ENCODE data around the gene TIAM1.

Gene TIAM1

DNA sequence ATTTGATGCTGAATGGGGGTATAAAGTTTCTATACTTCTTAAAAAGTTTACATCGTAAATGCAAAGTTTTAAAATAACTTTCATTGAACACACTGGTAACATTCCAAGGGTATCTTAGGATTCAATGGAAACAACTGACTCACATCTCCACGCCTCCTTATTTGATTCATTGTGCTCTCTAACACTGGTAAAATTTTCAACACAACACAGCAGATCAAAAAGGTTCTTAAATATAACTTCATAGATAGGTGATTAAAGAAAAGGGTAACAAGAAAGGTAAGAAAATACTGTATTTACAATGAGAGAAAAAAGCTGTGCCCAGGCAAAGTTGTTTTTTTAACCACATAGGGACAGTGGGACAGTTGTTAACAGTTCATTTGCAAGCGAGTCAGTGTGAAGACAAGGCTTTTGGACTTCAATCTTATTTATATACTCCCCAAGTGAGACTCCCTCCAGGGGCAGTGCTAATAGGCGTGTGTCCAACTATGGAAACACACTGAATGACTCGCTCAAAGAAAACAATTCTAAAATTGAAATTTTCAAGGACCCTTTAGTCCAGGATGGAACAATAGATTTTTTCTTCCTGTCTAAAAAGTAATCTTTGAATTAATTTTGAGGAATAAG is 140.5 kb downstream of the TIAM1 start:
- DNase-seq (ENCODE audit: low read depth in 2 of 2): no peak

DNA sequence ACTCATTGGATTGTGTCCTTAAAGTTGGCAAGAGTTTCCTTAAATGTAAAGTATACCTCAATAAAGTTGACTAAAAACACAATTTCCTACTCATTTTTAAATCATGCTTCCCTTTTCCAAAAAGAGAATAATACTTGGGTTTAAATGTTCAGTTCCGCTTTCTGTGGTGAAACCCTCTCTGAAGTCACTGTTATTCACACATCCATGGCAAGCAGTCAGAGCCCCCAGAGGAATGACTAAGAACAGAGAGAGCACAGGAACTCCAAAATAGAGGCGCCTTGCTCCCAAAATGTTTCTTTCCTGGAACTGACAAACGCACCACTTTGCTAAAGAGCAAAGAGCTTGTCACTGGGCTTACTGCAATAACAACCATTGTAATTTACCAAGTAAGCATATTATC is 142.5 kb downstream of the TIAM1 start:
- no peak for DNase-seq (ENCODE audit: low read depth in 2 of 2)

DNA sequence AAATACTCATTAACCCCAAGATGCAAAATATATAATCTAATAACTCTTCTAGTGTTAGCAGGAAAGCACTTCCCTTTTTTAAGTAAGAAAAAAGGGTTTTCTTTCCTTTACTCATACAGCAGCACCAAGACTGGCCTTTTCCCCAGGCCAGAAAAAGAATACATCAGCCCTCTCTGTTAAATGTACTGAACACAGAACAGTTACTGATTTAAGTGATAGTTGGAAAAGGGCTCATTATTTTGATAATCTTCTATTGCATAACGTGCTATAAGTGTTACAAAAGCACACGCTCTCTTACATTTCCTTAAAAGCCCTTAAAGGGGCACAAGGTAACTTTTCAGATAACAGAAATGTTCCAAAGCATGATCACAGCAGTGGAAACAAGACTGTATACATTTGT is 142.9 kb downstream of the TIAM1 start:
- DNase-seq (ENCODE audit: low read depth in 2 of 2): no peak

DNA sequence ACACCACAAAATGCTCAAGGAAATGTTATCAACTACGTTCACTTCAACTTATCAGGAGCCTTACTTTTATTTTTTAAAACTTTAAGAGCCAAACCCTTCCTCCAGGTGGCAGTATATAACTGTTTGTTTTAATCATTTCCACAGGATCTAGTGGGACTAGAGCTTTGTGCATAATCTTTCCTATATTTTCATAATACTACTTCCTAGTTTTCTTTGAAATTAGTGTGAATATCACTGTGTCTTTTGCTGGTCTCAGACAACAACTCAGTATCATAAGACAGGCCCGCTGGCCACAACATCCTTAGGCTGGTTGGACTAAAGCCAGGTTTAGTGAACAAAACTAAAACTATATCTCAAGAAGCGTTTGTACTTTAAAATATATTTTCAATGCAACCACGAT is 145.5 kb downstream of the TIAM1 start:
- DNase-seq (ENCODE audit: low read depth in 2 of 2): no peak

DNA sequence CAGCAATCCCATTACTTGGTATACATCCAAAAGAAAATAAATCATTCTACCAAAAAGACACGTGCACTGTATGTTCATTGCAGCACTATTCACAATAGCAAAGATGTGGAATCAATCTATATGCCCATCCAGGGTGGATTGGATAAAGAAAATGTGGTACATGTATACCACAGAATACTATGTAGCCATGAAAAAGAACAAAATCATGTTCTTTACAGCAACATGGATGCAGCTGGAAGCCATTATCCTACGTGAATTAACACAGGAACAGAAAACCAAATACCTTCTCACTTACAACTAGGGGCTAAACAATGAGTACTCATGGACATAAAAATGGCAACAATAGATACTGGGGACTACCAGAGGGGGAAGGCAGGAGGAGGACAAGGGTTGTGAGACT is 147.3 kb downstream of the TIAM1 start:
- no peak for DNase-seq (ENCODE audit: low read depth in 2 of 2)

DNA sequence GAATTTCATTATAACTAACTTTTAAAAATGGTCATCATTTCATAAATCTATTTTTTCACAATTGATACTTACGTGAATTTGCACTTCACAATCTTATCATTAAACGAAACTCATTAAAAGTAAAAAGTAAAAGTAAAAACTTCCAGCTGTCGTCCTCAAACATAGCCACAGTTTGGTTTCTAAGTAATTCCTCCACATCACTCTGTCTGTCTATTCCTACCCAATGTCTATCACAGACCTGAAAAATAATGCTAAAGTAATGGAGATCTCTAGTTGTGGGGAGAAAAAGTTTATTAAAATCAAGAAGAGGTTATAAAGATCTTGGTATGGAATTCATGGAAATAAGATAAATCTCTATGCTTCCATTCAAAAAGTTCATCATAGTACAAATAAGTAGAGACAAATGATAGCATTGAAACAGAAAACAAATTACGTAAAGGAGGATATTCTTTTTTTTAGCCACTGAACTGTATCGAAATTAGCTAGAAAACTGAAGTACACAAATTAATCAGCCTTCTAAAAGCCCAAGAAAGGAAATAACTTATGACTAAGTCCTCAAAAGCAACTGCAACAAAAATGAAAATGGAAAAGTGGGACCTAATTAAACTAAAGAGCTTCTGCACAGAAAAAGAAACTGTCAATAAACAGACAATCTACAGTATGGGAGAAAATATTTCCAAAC is 148.6 kb downstream of the TIAM1 start:
- no peak for DNase-seq (ENCODE audit: low read depth in 2 of 2)

DNA sequence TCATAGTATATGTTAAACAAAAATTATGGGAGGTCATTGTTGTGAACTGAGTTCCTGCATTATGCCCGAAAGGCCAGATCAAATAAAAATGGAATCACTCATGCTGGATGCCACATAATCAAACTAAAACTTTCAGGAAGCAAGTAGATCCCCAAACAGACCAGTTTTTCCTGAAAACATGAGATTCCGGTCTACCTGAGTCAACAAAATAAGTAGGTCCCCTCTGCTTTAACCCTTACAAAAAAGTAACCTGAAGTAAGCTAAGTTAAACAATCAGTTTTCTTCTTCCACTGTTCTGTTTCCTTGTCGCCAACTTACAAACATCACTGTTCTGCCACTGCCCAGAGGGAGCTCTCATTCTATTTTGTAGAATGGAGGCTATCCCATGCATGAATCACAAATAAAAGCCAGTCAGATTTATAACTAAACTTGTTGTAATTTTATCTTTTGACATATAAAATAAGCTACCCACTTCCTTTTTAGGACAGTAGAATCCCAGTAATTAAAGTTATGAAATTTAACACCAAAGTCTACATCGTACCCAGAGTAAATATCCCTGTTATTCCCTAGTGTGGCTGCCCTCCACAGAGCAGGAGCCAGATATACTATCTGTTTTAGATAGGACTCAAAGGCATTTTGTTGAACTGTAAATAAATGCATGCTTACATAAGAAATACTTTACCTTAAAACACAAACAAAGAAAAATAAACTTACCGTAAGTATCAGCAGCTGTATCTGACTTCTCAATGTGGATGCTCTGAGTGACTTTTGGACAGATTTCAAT is 149.4 kb downstream of the TIAM1 start:
- no peak for DNase-seq (ENCODE audit: low read depth in 2 of 2)

DNA sequence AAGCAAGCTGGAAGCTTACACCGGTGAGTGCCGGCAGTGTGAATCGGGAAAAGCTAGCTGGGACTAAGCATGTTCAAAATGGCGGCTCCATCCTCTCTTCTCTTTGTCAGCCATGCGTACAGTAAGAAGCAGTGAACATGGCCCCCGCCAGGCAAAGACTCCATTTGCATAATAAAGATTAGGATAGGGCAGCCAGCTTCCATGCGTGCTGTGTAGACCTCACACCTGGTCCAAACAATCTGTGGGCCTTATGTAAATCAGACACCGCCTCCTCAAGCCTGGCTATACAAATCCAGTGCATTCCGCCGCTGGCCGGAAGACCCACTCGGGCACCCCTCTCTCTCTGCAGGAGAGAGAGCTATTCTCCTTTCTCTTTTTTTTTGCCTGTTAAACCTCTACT is 150.3 kb downstream of the TIAM1 start:
- DNase-seq (ENCODE audit: low read depth in 2 of 2): no peak

DNA sequence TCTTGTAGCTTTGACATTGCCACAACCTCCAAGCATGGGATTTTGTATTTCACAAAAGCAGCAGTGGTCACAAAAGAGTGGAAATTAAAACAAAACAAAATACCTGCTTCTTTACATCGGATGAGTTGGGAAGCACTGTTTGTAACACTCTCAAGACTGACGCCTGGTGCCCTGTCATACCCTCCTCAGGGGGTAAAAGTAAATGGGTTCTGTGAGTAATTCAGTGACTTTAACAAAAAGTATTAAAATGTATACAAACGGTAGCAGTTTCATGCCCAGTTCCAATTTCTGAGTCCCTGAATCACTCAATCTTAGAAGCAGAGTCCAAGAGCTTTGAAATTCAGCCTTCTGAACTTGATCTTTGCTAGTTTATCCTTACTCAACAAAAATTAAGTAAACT is 152.5 kb downstream of the TIAM1 start:
- no peak for DNase-seq (ENCODE audit: low read depth in 2 of 2)

DNA sequence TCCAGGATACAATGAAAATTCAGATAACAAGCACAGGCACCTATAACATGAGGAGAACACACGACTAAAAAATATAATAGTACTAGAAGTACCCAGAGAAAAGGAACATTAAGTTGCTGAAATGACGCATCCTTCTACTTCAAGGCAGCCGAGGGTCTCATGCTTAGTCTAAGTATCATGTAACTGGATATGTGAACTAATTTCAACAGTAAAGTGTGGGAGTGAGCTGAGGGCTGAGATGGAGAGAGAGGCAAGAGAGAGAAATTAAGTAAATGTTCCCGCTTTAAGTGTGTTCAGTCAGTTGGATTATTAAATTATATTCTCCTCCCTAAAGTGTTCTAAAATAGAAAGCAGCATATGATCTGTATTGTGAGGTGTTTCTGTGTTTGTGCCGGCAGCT is 153.5 kb downstream of the TIAM1 start:
- no peak for DNase-seq (ENCODE audit: low read depth in 2 of 2)

DNA sequence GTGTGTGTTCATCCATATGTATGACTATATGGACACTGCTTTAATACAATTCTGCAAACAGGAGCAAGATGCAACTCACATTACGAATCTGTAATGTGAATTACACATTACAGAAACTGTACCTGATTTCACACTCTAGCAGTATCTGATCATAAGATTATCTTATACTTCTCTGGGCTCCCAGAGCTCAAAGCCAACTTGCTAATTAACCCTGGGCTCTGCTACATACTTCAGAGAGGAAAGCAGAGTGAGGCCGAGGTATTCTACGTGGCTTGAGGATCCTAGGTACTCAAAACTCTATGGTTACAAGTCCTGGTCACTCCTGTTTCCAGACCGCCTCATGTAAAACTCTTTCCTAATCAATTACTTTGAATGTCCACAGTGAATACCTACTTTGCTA is 156.6 kb downstream of the TIAM1 start:
- DNase-seq (ENCODE audit: low read depth in 2 of 2): no peak

DNA sequence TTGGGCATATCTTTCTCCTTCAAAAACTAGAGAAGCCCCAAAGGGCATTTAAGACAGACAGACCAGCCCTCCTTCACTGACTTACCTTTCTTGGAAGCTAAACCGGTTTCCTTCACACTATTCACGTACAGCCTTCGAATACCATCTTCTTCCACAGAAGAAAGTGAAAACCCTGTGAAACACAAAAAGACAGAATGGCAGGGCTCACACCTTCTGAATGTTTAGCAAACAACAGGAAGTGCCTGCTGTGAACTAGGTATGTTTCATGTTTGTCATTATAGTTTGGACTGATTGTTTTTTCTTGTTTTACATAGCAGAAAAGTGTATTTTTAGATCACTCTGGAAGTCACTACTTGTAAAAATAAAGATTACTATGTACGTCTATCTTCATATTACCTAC is 157.1 kb downstream of the TIAM1 start:
- DNase-seq (ENCODE audit: low read depth in 2 of 2): no peak

DNA sequence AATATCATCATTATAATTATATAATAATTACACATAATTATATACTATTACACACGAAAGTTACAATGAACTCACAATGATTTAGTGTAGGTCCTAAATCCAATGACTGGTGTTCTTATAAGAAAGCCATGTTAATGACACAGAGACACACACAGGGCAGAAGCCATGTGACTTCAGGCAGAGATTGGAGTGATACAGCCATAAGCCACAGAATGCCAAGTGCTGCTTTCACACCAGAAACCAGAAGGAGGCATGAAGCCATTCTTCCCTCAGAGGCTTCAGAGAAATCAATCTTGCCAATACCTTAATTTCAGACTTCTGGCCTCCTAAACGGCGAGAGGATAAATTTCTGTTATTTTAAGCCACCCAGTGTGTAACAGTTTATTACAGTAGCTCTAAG is 158.4 kb downstream of the TIAM1 start:
- DNase-seq (ENCODE audit: low read depth in 2 of 2): no peak

DNA sequence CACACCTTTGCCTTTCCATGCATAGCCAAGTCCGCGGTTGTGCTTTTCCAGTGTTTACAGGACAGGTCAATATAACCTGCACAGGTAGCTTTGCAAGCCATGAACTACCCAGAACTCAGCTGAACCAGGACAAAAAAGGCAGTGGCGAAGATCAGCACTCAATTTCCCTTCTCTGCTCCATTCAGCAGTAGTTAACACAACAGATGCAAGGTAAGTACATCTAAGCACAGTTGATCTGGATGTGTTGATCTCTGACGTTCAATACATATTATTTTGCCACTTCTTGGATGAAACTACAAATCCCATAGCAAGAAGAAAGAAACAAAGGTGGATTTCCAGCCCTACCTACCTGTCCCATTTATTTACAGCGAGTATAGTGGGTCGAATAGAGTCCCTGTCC is 159.2 kb downstream of the TIAM1 start:
- DNase-seq (ENCODE audit: low read depth in 2 of 2): no peak

DNA sequence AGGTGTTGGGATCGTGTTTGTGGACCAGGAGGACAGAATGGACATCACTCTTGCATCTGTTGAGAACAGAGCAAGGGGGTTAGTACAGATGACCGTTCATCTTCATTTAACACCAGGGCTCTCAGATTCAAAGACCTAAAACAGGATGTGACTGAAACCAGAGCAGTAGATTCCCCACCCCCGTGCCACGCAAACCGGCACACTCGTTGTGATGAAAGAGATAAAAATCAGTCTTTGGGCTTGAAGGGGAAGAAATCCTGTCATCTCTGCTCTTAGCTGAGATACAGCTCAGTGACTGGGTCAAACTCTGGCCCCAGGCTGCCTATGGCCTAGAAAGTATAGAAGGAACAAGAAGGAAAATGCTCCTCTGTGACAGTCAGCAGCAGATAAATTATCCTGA is 159.6 kb downstream of the TIAM1 start:
- peak; percentile 66 for DNase-seq (ENCODE audit: low read depth in 2 of 2)

DNA sequence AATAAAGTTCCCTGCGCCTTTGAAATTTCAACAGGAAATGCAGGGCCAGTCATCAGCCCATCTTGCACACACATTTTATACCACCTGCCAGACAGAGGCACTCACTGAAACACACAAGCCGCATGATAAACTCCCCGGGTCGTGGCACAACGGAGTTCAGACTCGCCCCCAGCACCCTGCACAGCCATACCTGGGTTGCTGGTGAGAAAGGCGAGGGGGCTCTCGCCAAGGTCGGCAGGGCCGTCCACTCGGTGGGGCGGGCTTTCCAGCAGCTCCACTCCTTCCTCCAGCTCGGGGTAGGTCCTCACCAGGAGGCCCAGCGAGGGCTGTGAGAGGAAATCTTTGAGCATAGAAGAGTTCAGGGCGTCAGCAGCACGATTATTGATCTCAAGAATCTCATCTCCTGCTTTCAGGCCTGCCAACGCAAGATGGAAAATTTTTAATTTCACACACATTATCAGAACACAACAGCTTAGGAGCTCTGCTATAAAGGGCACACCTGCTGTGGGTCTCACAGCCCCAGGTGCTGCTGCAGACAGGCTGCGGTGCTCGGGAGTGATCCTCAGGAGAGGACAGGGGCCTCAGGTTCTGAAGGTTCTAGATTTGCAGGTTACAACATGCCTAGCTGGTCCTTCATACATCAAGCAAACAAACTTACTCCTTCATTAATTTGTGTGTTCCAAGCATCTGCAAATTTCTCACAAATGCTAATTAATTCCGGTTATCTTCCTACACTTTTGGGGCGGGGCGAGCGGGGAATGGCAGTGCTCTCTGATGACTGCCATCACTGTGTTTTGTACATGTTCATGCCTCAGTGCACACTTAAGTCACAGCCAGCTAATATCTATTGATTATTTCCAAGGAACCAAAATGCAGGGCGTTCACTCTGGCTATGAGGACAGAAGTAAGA is 161.6 kb downstream of the TIAM1 start:
- peak in 1 of 2 donors; percentile 52 for DNase-seq (ENCODE audit: low read depth in 2 of 2)

DNA sequence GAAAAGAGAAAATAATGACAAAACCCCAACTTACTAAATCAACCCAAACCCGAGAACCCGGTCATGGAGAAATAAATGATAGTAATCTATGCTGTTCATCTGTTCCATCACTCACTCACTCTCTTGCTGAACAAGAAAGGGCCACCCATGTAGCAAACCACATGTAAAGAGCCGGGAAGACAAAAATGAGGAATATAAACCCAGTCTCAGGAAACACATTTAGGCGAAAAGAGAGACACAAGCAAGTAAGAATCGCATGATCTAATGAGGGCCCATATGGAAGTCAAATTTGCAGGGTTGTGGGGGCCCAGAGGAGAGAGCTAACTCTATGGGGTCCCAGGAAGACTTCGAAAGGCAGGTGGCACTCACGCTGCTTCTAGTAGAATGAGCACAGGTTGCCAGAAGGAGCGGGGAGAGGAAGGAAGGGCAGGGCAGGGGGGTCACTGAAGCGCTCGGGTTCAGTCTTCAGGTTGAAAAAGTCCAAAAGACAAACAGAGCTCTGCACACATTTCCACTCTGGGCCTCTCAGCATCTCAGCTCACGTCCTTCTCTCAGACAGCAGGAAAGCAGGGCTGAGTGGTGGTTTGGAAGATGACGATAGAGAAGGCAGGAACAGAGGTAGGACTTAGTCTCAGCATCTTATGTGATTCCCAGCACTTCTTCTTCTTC is 162.8 kb downstream of the TIAM1 start:
- no peak for DNase-seq (ENCODE audit: low read depth in 2 of 2)

DNA sequence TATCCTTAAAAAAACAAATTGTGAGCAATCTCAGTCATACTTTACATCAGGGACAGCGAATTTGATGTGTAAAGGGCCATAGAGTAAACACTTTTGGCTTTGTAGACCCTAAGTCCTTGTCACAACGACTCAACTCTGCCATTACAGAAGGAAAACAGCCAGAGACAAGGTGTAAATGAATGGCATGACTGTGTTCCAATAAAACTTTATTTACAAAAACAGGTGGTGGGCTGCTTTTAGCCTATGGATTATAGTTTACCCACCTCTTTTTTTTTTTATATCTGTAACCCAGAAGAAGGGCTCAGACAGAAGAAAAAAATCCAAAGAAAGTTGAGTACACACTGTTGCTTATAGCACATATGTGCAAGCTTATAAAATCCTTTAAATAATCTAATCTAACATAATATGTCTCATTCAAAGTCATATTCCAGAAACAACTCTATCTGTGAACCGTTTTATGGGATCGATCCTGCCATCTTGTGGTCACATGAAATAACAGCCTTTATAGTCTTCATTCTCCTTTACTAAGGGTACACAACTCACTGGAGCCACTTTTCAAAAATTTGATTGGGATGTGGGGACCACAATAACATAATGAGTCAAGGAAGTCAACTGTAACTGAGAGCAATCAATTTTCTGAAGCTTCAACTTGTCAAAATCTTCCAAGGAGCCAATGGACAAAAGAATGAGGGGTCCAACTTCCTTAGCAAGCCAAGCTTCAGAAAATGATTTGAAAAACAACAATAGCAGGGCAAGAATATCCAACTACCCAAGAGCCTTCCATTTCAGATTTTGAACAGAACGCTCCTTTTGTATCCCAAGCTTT is 163.6 kb downstream of the TIAM1 start:
- DNase-seq (ENCODE audit: low read depth in 2 of 2): no peak

DNA sequence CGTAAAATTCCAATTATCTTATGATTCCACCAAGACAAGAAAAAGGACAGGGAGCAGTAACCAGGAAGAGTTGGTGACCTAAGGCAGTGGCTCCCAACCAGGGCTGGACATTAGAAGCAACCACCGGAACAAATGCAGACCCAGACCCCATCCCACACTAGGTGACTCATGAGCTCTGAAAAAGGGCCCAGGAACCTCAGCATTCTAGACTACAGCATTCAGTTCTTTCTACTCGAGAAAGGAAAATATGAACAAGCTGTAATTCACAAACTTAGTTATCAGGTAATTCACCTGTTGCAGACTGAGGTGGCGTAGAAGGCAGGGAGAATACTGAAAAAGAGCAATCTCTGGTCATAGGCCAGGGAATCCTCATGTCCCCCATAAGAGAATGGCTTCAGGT is 167.3 kb downstream of the TIAM1 start:
- no peak for DNase-seq (ENCODE audit: low read depth in 2 of 2)

DNA sequence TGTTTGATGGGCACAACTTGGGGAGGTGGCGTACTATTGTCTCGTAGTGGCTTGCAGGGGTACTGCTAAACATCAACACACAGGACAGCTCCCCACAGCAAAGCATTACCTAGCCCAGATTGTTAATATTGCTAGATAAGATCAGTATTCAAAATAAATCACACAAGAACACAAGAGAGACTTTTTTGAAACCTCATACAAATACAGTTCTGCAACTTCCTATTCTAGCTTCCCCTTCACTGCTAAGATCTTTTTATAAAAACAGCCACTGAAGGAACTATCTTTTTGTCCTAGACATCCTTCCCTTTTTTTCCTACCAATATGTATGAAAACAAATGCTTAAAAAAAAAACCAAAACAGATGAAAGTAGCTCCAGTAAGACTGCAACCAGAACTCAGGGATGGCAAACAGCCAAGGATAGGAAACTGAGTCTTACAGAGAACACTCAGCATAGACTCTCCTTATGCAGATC is 167.9 kb downstream of the TIAM1 start:
- no peak for DNase-seq (ENCODE audit: low read depth in 2 of 2)

All from stimulated activated CD4-positive, alpha-beta T cell treated with anti-CD3 and anti-CD28 coated beads, Interleukin-15, amount 100 ng/mL, for 48 hours (primary cell).